HG03095 (cell line): ENCODE data around the gene TUBA3E.
"Not testable (repeated sequence)": the region's sequence is repeated elsewhere in the genome, so short reads cannot be mapped to it uniquely, and the experiment has no call there.

Source experiments
- ATAC-seq: cut with Tn5 transposase; IDR thresholded peaks from one replicate; pipeline ENCODE4 v1.9.1; 2021; ENCODE audit warnings: moderate library complexity; ENCODE audit not compliant: unreplicated experiment

The TUBA3E gene

GRCh38 chr2:130198343-130198742, at the start of gene TUBA3E:
Gene TUBA3E (minus strand): TSS chr2:130198439. CDS start chr2:130198360, 79 bp downstream.
- ATAC-seq: no peak

GRCh38 chr2:130246430-130246829, 48.2 kb upstream of the TUBA3E start:
- ATAC-seq: no peak

- ATAC-seq: no peak
These were observed 47.7 kb upstream of the TUBA3E start for GRCh38 chr2:130245976-130246375.

- no peak for ATAC-seq
These were observed 45.1 kb upstream of the TUBA3E start for GRCh38 chr2:130243359-130243758.

GRCh38 chr2:130241041-130241707, 42.9 kb upstream of the TUBA3E start:
- no peak for ATAC-seq

GRCh38 chr2:130239581-130239980, 41.3 kb upstream of the TUBA3E start:
- ATAC-seq: not testable (repeated sequence)

- not testable (repeated sequence) for ATAC-seq
These were observed 34.8 kb upstream of the TUBA3E start for GRCh38 chr2:130233066-130233465.

- ATAC-seq: no peak
These were observed 33.4 kb upstream of the TUBA3E start for GRCh38 chr2:130231656-130232055.

- not testable (repeated sequence) for ATAC-seq
These were observed 32.7 kb upstream of the TUBA3E start for GRCh38 chr2:130230907-130231306.

GRCh38 chr2:130230376-130230775, 32.1 kb upstream of the TUBA3E start:
- not testable (repeated sequence) for ATAC-seq

- ATAC-seq: not testable (repeated sequence)
These were observed 30.9 kb upstream of the TUBA3E start for GRCh38 chr2:130229161-130229510.

GRCh38 chr2:130228467-130229160, 30.4 kb upstream of the TUBA3E start:
- ATAC-seq: not testable (repeated sequence)

GRCh38 chr2:130228005-130228404, 29.8 kb upstream of the TUBA3E start:
- ATAC-seq: not testable (repeated sequence)

- ATAC-seq: peak; percentile 96
These were observed 24.3 kb upstream of the TUBA3E start for GRCh38 chr2:130222523-130222922.

GRCh38 chr2:130220505-130220904, 22.3 kb upstream of the TUBA3E start:
- not testable (repeated sequence) for ATAC-seq

GRCh38 chr2:130219147-130219546, 20.9 kb upstream of the TUBA3E start:
- ATAC-seq: not testable (repeated sequence)

GRCh38 chr2:130207051-130207450, 8.8 kb upstream of the TUBA3E start:
- not testable (repeated sequence) for ATAC-seq

- not testable (repeated sequence) for ATAC-seq
These were observed 4.9 kb upstream of the TUBA3E start for GRCh38 chr2:130203150-130203549.

GRCh38 chr2:130202518-130202917, 4.3 kb upstream of the TUBA3E start:
- ATAC-seq: not testable (repeated sequence)

- not testable (repeated sequence) for ATAC-seq
These were observed 2.2 kb downstream of the TUBA3E start for GRCh38 chr2:130196052-130196451.

- ATAC-seq: not testable (repeated sequence)
These were observed 3.1 kb downstream of the TUBA3E start for GRCh38 chr2:130195089-130195635.

- ATAC-seq: not testable (repeated sequence)
These were observed 4.4 kb downstream of the TUBA3E start for GRCh38 chr2:130193824-130194223.
